Thymus (tissue), 11 donors: ENCODE results near the gene PNKD. TPM values are rescaled to one million over a fixed set of nuclear protein-coding genes. Genes with fewer than 3 reads are reported as not detected.
"Not testable (repeated sequence)": the region's sequence is repeated elsewhere in the genome, so short reads cannot be mapped to it uniquely, and the experiment has no call there.

Experiments
- DNase-seq, 9 donors: peaks; one replicate each; pipeline ENCODE4 v3.0.0-alpha.2; 2013; ENCODE audit warnings: low spot score in 9 of 9, low read depth in 6 of 9, missing footprints in 1 of 9
- H3K27ac ChIP-seq, 2 donors: one replicate each; pipeline ENCODE4 v1.5.1; 2013; ENCODE audit warnings: control low read depth in 1 of 2, low read depth in 1 of 2, low read length in 1 of 2, mild to moderate bottlenecking in 1 of 2, moderate library complexity in 1 of 2
- H3K27me3 ChIP-seq, 2 donors: one replicate each; pipeline ENCODE4 v1.5.1; 2013; ENCODE audit warnings: low read length in 1 of 2; ENCODE audit not compliant: control insufficient read depth in 2 of 2, insufficient read depth in 1 of 2
- H3K36me3 ChIP-seq, 2 donors: one replicate each; pipeline ENCODE4 v1.5.1; 2013; ENCODE audit warnings: low read length in 1 of 2, mild to moderate bottlenecking in 1 of 2, moderate library complexity in 1 of 2; ENCODE audit not compliant: control insufficient read depth in 2 of 2, insufficient read depth in 2 of 2
- H3K4me1 ChIP-seq, 2 donors: one replicate each; pipeline ENCODE4 v1.5.1; 2013; ENCODE audit warnings: low read length in 2 of 2; ENCODE audit not compliant: control insufficient read depth in 2 of 2, insufficient read depth in 2 of 2
- H3K4me3 ChIP-seq, 2 donors: one replicate each; pipeline ENCODE4 v1.5.1; 2013; ENCODE audit warnings: low read length in 2 of 2, control low read depth in 1 of 2, mild to moderate bottlenecking in 1 of 2
- H3K9me3 ChIP-seq, 2 donors: one replicate each; pipeline ENCODE4 v1.5.1; 2013; ENCODE audit warnings: low read length in 1 of 2, mild to moderate bottlenecking in 1 of 2; ENCODE audit not compliant: control insufficient read depth in 2 of 2, insufficient read depth in 1 of 2
- WGBS: extraction: QIAGEN DNeasy Blood & Tissue Kit; methylation state at CpG from one replicate; pipeline ENCODE4 v1.1.7; 2013; 5-methylcytosine and 5-hydroxymethylcytosine counted together
- polyA plus RNA-seq: library from polyadenylated mRNA; stranded (reverse); fragments of 200-250 nt; gene quantifications from one replicate; pipeline ENCODE4 v1.2.3, GENCODE V29; 2013
- total RNA-seq: library from RNA; stranded (reverse); fragments of 120-200 nt; gene quantifications from one replicate; pipeline ENCODE4 v1.2.4, GENCODE V29; 2013
- donor health status: healthy.

Gene PNKD
- total and polyA plus RNA-seq, 2 donors: 61.9 to 76.1 TPM

DNA sequence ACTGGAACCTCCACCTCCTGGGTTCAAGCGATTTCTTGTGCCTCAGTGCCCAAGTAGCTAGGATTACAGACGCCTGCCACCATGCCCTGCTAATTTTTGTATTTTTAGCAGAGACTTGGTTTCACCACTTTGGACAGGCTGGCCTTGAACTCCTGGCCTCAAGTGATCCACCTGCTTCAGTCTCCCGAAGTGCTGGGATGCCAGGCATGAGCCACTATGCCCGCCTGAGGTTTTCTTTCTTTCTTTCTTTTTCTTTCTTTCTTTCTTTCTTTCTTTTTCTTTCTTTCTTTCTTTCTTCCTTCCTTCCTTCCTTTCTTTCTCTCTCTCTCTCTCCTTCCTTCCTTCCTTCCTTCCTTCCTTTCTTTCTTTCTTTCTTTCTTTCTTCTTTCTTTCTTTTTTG, 44.4 kb downstream of the PNKD start:
- not testable (repeated sequence) for DNase-seq, H3K36me3 ChIP-seq, H3K9me3 ChIP-seq, H3K27ac ChIP-seq, H3K4me3 ChIP-seq, H3K27me3 ChIP-seq
- peaks cover 21 to 30% of the 10 kb centered on the region in 2 donors for H3K4me1 ChIP-seq
- WGBS: 97% methylated on average over 4 of the region's 4 CpGs

DNA sequence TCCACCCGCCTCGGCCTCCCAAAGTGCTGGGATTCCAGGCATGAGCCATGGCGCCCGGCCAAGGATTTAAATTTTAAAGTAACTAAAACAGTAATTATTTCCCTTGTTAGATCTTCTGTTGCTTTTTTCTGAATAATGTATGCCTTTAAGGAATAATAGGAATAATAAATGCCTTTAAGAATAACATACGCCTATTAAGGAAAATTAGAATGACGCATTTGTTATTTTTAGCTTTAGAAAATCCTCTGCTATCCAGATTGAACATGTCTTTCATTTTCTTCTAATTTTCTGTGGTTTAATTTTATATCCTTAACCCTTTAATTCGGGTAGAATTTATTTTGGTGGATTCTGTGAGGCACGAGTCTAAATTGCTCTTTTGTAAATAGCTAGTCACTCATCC, 45.1 kb downstream of the PNKD start:
- Histone ChIP-seq H3K27me3 (no peaks in the 10 kb centered on the region), H3K36me3 (no peaks in the 10 kb centered on the region), H3K9me3 (no peaks in the 10 kb centered on the region), H3K27ac (peak overlapping the region in 1 of 2 donors; percentile 77), H3K4me3 (no peak overlapping the region), H3K4me1 (peaks cover 21 to 32% of the 10 kb centered on the region in 2 donors)
- DNase-seq: no peak
- WGBS: 95% methylated on average over 8 of the region's 8 CpGs

DNA sequence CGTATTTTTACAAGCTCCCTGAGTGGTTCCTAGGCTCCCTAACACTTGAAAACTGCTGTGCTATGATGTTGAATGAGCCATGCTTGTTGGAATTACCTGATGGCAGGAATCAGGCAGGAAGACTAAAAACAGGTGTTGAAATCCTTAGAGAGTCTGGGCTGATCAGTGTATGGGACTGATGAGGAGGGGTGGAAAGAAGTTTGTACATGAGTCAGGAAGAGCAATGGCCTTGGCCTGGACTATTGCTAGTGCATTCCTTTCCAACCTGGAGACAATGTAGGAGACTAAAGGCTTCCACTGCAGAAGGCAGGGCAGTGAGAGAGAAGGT, 46.9 kb downstream of the PNKD start:
- Histone ChIP-seq H3K36me3 (no peaks in the 10 kb centered on the region), H3K4me3 (no peak overlapping the region), H3K9me3 (no peaks in the 10 kb centered on the region), H3K4me1 (peaks cover 21 to 38% of the 10 kb centered on the region in 2 donors), H3K27me3 (no peaks in the 10 kb centered on the region), H3K27ac (peak overlapping the region in 1 of 2 donors; percentile 84)
- WGBS: 98% methylated on average over 1 of the region's 1 CpG
- DNase-seq: no peak

DNA sequence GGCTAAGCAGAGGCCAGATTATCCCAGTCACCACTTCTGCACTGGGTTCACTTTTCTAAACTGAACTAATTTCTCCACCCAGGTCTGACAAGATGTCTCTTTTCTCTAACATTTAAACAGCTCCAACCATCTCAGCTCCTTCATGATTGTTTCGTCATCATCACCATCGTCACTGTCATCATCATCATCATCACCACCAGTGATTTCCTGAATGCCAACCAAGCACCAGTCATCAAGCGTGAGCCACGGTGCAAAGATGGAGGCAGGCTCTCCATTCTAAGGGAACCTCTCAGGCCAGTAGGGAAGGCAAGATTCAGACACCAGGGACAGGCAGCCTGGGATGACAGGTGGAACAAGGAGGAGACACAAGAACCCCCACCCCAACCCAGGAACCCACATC, 47.5 kb downstream of the PNKD start:
- Histone ChIP-seq H3K36me3 (no peaks in the 10 kb centered on the region), H3K27me3 (no peaks in the 10 kb centered on the region), H3K4me1 (peaks cover 24 to 44% of the 10 kb centered on the region in 2 donors), H3K4me3 (no peak overlapping the region), H3K27ac (no peak overlapping the region), H3K9me3 (no peaks in the 10 kb centered on the region)
- WGBS: 92% methylated on average over 4 of the region's 4 CpGs
- no peak for DNase-seq

DNA sequence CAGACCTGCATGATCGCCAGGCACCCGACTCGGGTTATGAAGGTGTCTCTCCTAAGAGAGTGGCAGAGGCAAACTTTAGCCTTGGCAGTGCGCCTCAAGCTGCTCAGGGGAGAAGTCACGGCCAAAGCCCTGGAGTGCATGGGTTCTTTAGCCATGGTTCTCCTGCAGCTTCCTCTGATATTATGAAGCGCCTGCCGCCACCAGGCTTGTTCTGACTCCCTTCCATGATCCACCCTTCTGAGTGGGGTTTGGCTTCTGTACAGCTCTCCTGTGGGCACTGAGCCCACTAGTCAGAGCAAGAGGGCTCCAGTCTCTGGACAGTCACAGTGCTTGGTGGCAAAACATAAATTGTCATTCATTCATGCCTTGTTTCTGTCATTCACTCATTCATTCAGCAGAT, 47.9 kb downstream of the PNKD start:
- H3K4me1 ChIP-seq: peaks cover 24 to 44% of the 10 kb centered on the region in 2 donors
- no peak overlapping the region for H3K27ac ChIP-seq
- no peak overlapping the region for H3K4me3 ChIP-seq
- 57% methylated on average over 7 of the region's 7 CpGs for WGBS
- H3K9me3 ChIP-seq: no peaks in the 10 kb centered on the region
- no peaks in the 10 kb centered on the region for H3K36me3 ChIP-seq
- H3K27me3 ChIP-seq: peaks cover 0 to under 1% of the 10 kb centered on the region in 2 donors
- peak in 1 of 9 donors; percentile 25 for DNase-seq

DNA sequence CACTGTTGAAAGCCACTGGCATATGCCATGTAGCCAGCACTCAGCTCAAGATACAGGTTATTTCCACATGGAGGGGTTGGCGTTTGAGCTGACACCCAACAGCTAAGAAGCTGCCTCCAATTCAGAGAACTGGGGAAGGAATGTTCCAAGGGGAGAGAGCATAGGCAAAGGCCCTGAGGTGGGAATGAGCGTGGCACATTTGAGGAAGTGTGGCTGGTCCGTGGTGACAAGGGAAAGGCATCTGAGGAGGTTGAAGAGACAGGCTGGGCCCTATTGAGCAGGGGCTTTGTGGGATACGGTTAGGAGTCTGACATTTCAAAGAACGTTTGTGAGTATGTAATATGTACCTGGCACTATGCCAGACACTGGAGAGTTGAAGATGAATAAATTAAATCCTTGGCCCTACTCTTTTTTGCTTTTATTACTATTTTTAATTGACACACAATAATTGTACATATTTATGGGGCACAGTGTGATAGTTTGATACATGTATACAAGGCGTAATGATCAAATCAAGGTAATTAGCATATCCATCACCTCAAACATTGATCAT, 49.6 kb downstream of the PNKD start:
- DNase-seq: no peak
- no peak overlapping the region for H3K4me3 ChIP-seq
- peaks cover 0 to 11% of the 10 kb centered on the region in 2 donors for H3K27me3 ChIP-seq
- H3K36me3 ChIP-seq: no peaks in the 10 kb centered on the region
- peaks cover 30 to 55% of the 10 kb centered on the region in 2 donors for H3K4me1 ChIP-seq
- WGBS: 53% methylated on average over 6 of the region's 6 CpGs
- no peak overlapping the region for H3K27ac ChIP-seq
- H3K9me3 ChIP-seq: no peaks in the 10 kb centered on the region

DNA sequence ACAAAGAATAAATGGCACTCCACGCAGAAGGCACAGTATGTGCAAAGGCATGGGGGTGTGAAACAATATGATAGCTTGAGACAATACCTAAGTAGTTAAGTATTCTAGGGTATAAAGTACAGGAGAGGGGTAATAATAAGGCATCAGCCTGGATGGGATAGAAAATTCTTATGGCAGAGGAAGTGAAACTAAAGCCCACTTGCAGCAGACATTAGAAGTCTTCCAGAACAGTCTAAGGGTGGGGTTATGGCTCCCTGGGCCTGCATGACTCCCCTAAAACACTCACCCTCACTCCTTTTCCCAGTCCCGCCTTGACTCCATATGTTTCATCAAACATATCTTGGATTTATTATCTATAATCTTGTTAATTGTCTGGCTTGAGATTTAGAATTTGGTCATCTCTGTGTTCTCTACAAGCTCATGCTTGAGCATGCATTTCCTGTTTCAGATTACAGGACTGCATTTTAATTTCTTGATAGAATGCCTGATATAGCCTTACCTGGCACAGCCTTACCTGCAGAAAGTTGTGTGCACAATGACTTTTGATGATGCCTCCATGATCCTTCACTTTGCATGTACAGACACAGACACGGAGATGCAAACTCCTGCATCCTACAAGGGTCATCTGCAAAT, 50.5 kb downstream of the PNKD start:
- Histone ChIP-seq H3K27ac (peak overlapping the region in 1 of 2 donors; percentile 7), H3K36me3 (no peaks in the 10 kb centered on the region)

DNA sequence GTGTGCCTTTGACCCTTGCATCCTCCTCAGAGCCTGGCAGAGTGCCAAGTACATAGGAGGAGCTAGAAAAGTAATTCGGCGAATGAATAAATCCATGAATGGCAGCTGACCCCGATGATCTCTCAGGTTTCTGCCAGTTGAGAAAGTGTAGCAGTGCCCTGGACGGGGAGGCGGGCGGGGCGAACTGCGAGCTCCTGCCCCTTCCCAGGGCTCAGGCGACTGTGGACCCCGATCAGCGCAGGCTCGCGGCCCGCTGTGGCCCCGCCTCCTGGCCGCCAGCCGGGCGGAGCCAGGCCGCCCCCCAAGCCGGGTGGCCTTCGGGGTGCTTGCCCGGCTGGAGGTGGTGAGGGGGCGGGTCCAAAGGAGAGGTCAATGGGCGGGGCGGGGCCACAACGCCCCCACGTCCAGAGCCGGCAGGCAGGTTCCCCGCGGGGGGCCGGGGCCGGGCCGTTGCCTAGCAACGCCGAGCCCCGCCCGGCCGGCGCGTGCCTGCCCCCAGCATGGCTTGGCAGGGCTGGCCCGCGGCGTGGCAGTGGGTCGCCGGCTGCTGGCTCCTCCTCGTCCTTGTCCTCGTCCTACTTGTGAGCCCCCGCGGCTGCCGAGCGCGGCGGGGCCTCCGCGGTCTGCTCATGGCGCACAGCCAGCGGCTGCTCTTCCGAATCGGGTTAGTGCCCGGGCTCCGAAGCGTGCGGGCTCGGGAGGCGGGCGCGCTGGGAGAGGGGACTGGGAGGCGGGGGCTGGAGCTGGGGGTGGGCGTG, 52.6 kb downstream of the PNKD start:
- Histone ChIP-seq H3K4me1 (peaks cover 32 to 56% of the 10 kb centered on the region in 2 donors), H3K9me3 (no peaks in the 10 kb centered on the region), H3K27me3 (peaks cover 0 to 11% of the 10 kb centered on the region in 2 donors), H3K36me3 (no peaks in the 10 kb centered on the region), H3K27ac (peak overlapping the region; percentile 17 to 33), H3K4me3 (peak overlapping the region; percentile 38 to 73)
- DNase-seq: peak in 3 of 9 donors; percentile 47 to 64 (median 52)
- 1% methylated on average over 69 of the region's 69 CpGs for WGBS

More for the DNA sequence above, 50.5 kb downstream of the PNKD start:
- no peaks in the 10 kb centered on the region for H3K9me3 ChIP-seq
- 96% methylated on average over 3 of the region's 3 CpGs for WGBS
- H3K27me3 ChIP-seq: peaks cover 0 to 11% of the 10 kb centered on the region in 2 donors
- H3K4me1 ChIP-seq: peaks cover 32 to 56% of the 10 kb centered on the region in 2 donors
- no peak for DNase-seq
- H3K4me3 ChIP-seq: no peak overlapping the region
